Activated CD4-positive, alpha-beta T cell treated with anti-CD3 and anti-CD28 coated beads, Interleukin-10, Interleukin-2, amounts not matched to agents 100 ng/mL and 50 ng/mL, durations not matched to agents 16 hours and 8 hours (primary cell): ENCODE results near the gene TM4SF5.

ENCODE experiments used
- DNase-seq: peaks from one replicate; pipeline ENCODE4 v3.0.0-alpha.2; 2020

TM4SF5 gene

DNA sequence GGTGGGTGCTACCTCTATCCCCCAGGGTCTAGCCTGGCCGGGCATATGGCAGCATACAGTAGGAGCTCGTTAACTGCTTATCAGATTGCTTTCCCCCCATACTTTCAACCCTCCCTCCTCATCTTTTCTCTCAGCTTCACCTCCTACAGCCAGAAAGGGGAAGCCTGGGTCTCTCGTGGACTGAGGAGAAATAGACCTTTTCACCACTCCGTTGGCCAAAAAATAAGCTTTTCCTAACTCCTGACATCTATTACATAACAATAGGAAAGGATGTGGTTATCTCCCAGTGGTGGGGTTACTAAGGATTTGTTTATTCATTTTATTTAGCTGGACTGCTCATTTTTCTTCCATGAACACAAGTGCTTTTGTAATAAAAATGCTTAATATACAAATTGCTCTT lies 23.0 kb upstream of the TM4SF5 start:
- no peak for DNase-seq

DNA sequence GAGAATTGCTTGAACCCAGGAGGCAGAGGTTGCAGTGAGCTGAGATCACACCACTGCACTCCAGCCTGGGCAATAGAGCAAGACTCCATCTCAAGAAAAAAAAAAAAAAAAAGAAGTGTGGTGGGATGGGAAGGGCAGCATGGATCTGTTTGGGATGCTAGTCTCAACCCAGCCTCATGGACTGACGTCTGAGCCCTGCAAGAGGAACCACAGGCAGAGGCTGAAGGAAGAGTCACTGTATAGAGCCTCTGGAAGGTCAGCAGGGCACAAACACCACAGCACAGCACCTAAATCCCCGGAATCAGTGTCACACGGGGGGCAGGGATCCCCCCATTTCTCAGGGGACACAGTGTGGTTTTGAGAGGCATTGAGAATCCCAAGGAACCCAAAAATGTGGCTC lies 21.1 kb upstream of the TM4SF5 start:
- DNase-seq: no peak

DNA sequence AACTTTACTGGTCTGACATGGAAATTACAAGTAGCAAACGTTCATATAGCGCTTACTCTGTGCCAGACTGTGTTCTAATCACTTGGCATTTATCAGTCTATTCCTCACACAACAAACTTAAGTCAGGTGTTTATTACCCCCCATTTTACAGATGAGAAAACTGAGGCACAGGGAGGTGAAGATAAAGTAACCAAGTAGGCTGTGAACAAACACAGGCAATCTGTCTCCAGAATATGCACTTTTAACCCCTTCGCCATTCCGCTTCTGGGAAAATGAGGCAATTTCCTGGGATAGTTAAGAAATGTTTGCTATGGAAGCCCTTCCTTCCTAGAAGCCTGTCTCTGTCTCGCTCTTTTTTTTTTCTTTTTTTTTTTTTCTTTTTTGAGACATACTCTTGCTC lies 19.8 kb upstream of the TM4SF5 start:
- no peak for DNase-seq

DNA sequence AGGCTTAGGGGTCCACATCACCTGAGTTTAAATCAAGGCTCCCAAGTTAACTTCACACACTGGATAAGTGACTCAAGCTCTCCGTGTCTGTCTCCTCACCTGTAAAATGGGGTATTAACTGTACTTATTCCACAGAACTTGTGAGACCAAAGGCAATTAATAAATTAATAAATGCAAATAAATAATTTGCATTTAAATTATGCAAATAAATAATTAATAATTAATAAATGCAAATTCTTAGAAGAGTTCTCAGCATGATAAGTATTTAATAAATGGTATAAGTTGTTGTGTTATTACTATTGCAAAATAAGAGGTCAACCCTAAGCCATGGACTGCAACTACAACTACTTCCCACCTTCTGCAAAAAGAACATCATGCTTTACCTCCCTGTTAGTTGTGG lies 18.3 kb upstream of the TM4SF5 start:
- DNase-seq: no peak

DNA sequence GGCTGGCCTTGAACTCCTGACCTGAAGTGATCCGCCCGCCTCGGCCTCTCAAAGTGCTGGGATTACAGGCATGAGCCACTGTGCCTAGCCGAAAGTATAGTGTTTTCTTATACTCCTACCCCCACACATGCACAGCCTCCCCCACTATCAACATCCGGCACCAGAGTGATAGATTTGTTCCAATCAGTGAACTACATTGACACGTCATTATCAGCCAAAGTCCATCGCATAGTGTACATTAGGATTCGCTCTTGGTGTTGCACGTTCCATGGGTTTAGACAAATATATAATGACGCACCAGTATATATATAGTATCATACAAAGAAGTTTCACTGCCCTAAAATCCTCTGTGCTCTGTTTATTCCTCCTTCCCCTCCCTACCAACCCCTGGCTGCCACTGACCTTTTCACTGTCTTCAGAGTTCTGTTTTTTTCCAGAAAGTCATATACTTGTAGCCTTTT lies 11.9 kb upstream of the TM4SF5 start:
- DNase-seq: no peak

DNA sequence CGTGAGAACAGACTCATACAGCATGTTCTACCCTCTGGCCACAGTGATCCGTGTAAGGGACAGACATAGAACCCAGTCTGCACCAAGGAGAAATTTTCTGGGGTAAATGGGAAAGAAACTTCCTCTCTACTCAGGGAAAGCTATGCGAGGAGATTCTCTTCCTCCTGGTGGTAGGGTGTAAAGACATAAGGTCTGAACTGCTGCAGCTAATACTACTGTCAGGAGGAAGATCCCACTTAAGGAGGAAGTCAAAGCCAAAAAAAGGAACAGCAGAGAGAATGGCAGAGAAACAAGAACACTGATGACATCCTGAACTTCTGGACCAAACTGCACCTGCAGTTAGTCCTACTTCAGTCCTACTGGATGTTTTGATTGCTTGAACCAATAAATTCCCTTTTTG lies 7.1 kb upstream of the TM4SF5 start:
- no peak for DNase-seq

DNA sequence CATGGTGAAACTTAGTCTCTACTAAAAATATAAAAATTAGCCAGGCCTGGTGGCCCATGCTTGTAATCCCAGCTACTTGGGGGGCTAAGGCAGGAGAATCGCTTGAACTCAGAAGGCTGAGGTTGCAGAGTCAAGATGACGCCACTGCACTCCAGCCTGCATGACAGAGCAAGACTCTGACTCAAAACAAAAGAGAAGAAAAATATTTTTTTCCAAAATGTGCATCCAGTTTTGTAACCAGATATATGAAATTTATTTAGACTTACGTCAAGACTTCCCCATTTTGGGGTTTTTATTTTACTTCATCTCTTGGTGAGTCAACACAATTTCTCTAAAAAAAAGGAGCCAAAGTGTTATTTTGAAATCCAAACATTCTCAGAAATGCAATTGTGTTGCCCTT lies 5.5 kb upstream of the TM4SF5 start:
- DNase-seq: no peak

DNA sequence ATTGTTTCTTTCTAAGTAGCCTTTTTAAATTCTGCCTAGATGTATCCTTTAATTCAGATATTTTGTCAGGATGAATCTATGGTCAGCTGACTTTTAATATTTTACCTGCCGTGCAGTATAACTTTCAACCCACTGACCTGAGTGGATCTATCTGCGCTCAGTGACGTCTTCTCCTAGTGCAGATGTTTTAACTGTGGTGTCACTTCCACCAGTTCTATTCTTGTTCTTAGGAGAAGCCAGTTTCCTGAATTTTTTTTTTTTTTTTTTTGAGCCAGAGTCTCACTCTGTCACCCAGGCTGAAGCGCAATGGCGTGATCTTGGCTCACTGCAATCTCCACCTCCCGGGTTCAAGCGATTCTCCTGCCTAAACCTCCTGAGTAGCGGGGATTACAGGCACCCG lies 5.0 kb upstream of the TM4SF5 start:
- DNase-seq: no peak

DNA sequence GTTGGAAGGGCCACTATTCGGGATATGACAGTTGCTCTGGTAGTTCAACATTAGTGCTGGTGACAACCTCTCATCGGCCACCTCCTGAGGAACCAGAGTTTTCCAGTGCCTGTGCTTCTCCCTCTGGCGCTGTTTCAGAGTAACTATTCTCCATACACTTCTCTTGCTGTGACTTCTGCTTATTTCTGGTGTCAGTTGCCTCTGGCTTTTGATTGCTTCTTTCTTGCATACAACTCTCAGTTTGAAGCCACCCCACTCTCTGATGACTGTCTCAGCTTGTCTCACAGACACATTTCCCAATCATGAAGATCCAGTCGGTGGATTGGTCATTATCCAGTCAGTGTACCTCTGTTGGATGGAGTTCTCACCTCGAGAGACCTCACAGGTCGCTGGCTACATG lies 3.4 kb upstream of the TM4SF5 start:
- no peak for DNase-seq

DNA sequence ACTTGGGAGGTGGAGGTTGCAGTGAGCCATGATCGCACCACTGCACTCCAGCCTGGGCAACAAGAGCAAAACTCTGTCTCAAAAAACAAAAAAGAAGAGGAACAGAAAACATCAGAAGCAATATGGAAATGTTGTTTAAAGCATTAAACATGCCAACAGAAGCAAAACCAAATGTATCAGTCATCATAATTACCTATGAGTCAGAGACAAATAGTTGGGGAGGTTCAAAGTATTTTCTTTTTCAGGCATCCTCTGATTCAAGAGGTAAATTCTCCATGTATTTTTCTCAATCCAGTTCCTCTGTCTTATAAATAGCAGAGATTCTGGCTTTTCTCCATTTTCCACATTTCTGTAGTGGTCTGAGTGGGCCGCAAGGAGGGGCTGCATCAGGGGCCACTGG lies 2.1 kb upstream of the TM4SF5 start:
- DNase-seq: no peak

DNA sequence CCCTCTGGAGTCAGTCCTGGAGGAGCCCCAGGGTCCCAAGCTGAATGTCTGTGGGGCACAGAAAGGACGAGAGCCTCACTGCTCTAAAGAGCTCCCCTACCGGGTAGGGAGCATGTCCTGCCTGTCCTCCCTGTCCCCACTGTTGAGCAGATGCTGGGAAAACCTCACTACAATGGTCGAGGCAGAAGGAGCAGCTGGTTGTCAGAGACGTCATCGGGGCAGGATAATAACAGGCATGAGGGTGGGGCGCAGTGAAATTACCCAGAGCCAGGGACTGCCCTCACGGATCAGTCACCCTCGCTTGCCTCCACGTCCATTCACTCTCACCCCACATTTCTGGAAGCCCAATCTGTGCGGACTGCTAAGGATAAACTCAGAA lies 538 bp downstream of the TM4SF5 start:
- no peak for DNase-seq

DNA sequence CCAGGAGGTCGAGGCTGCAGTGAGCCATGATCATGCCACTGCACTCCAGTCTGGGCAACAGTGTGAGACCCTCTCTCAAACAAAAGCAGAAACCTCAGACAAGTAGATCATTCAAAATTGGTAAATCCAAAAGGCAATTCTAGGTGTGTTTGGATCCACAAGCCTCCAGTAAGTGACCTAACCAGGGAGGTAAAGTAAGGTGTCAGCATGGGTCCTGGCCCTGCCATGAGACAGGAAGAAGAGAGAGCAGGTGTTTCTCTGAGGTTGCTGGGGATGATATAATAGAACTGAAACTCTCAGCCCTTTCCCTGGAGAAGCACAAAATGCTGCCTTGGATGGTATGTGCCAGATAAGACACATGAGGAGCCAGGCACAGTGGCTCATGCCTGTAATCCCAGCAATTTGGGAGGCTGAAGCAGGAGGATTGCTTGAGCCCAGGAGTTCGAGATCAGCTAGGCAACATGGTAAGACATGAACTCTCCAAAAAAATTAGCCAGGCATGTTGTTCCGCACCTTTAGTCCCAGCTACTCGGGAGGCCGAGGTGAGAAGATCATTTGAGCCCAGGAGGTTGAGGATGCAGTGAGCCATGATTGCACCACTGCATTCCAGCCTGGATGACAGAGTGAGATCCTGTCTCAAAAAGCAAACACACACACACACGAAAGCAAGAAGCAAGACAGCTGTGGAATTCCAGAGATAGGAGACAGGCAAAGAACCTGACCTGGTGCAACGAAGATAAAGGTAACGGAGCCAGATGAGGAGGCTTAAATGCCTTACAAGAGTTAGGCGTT lies 6.5 kb downstream of the TM4SF5 start:
- DNase-seq: no peak

DNA sequence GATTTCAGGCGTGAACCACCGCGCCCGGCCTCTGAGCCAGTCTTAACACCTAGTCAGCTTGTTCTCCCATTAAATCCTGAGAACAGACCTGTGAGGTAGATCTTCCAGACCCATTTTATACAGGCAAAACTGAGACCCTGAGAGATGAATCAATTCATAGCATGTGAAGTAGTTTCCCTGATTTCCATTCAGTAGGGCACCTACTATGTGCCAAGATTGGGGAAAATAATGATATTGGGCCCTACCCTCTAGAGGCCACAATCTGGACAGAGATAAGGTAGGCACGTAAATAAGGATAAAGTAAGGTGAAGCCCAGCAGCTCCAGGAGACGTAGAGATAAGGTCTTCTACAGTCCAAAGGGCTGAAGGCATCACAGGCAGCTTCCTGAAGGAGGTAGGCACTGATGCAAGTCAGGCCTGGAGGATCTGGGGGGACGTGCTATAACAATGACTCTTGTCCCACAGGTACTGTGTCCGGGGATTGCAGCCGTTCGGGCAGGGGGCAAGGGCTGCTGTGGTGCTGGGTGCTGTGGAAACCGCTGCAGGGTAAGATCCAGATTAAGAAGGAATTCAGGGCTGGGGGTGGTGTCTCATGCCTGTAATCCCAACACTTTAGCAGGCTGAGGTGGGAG lies 8.8 kb downstream of the TM4SF5 start:
- no peak for DNase-seq

DNA sequence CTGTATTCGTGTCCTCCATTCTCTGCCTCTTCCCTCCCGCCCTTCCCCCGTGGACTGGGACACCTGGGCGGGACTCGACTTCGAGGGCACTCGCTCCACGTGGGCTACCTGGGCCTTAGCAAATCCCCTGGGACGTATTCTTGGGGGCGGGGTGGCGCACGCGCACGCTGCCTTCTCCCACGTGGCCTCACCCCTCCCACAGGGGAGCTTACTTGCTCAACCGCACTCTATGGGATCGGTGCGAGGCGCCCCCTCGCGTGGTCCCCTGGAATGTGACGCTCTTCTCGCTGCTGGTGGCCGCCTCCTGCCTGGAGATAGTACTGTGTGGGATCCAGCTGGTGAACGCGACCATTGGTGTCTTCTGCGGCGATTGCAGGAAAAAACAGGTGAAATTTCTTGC lies 11.0 kb downstream of the TM4SF5 start:
- peak; percentile 15 for DNase-seq

DNA sequence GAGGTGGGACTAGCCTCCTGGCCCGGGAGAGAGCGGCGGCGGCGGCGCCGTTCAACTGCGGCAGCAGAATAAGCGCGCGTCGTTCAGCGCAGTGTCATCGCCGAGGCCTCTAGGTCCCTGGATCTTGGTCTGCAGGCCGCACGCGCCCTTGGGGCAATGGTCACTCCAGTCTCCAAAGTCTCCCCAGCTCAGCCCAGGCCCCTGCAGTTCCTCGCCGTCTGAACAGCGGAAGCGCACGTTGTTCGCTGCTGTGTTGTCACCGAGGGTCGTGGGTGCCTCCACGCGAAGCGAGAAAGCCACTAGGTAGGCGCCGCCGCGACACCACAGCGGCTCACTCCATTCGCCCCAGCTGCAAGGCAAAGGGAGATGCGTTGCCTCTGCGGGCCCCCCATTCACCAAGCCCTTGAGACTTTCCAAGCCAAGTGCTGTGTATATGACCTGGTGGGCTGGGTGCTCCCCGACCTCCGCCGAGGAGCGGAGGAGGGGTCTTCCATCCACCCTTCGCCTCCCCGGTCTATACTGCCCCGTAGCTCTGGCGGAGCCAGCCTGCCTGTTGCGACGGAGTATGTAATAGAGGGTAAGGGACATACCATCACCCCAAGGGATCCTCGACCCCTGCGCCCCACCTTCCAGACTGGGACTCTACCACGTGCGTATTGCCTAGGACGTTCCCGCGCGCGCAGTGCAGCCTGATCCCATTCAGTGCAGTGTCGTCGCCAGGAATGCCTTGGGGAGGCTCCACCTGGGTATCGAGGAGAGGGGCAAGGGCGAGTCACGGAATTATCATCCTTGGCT lies 13.8 kb downstream of the TM4SF5 start:
- no peak for DNase-seq

DNA sequence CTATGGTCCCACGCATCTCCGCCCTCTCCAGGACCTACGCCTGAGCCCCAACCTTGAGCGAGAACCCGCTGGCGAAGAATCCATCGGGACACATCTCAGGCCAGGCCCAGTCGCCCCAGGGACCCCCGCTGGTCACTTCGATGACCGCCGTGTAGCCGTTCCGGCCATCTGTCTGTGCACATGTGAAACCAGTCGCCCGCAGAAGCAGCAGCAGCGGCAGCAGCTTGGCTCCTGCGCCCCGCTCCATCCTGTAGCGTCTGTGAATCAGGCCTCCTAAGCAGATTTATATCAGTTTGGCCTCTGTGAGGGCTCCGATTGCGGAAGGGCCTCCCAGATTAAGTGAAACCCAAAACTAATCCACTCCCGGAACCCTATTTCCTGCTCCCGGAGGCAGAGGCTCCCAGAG lies 14.4 kb downstream of the TM4SF5 start, which contains the start of gene VMO1:
Gene VMO1, minus strand, starts transcription at position 259 of the 406 bp plus-strand sequence. Its CDS starts 12 bp downstream, at position 247.
- peak; percentile 16 for DNase-seq

DNA sequence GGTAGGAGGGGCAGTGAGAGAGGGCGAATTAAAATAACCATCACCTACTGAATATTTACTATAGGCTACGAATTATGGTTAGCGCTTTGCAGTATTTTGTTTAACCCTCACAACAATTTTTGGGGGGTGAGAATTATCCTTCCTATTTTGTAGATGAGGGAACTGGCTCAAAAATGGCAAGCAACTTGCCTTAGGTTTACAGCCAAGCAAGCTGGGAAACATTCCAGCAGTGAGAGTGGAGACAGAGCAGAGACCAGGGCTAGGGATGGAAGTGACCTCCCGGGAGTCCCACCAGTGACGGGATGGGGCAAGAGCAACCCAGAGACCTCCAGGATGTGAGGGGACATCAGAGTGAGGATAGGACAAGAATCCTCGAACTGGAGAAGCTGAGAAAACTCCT lies 14.8 kb downstream of the TM4SF5 start:
- no peak for DNase-seq

DNA sequence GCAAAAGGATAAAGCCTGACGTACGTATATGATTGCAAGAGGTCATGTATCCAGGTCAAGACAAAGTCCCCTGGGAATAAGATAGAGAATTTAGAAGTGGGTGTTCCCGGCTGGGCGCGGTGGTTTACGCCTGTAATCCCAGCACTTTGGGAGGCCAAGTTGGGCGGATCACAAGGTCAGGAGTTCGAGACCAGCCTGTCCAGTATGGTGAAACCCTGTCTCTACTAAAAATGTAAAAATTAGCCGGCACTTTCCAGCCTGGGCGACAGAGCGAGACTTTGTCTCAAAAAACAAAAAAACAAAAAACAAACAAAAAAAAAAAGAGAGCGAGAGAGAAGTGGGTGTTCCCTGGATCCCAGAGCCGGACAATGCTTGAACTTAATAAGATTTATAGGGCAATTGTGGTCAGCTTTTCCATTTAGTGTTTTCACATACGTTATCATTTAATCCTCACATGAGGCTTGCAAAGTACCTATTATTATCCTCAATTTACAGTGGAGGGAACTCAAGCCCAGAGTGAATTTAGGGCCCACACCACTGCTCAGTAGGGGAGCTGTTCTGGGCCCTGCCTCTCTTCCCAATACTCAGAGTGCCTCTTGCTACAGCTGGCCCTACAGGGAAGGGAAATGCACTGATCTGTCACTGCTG lies 16.6 kb downstream of the TM4SF5 start:
- DNase-seq: no peak

DNA sequence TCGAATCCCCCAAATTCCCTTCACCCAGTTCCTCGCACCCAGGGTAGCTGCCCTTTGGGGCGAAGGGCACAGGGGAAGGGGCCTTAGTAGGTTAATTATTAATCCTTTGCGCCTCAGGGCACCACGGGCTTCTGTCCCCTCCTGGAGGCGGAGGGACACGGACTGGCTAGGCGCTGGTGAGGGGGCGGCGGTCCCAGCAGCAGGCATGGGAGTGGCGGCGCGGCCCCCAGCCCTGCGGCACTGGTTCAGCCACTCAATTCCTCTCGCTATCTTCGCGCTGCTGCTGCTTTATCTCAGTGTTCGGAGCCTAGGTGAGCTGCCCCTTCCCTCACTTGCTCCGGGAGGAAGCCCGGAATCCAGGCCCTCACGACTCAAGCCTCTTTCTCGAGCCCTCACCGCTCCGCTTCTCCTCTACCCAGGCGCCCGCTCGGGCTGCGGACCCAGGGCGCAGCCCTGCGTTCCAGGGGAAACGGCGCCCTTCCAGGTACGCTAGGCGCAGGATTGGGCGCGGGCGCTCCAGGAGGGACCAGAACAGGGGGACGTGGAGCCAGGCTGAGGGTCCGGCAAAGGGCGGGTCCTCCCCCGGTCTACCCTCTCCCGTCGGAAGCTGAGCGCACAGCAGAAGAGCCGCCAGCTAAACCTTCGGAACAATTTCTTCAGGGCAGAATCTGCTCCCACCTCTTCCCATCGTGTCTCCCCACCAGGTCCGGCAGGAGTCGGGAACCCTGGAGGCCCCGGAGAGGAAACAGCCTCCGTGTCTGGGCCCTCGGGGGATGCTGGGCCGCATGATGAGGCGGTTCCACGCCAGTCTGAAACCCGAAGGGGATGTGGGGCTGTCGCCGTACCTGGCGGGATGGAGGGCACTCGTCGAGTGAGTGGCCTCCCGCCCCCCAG lies 17.4 kb downstream of the TM4SF5 start, which contains the start of gene GLTPD2:
Gene GLTPD2, plus strand, starts transcription at position 158 of the 894 bp plus-strand sequence. Its CDS starts 48 bp downstream, at position 206.
- DNase-seq: no peak

DNA sequence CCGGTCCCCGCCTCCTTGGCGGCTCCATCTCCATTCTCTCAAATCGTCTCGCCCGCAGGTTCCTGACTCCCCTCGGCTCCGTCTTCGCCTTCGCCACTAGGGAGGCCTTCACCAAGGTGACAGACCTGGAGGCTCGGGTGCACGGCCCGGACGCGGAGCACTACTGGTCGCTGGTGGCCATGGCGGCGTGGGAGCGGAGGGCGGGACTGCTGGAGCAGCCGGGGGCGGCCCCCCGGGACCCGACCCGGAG lies 17.9 kb downstream of the TM4SF5 start:
- DNase-seq: no peak

DNA sequence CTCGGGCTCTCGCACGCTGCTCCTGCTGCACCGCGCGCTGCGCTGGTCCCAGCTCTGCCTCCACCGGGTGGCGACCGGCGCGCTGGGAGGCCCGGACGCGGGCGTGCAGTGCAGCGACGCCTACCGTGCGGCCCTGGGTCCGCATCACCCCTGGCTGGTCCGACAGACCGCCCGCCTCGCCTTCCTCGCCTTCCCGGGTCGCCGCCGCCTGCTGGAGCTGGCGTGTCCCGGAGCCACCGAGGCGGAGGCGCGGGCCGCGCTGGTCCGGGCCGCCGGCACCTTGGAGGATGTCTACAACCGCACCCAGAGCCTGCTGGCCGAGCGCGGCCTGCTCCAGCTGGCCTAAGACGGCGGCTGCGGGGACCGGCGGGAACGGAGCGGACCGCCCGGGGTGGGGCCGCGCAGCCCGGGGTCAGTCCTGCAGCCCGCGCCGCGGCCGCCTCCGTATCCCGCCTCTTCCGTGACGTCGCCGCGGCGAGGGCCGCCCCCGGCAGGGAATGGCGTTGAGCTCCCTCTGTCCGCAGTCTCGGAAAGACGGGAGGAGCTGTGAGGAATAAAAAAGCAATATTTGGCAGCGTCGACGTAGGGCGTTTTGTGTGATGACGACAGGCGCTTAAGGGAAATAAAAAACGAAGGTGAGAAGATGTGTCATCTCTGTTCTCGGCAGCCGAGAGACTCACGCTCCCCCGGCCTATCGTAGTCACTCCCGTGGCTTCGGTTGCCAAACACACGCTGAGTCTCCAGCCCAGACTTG lies 18.4 kb downstream of the TM4SF5 start:
- peak; percentile 90 for DNase-seq

DNA sequence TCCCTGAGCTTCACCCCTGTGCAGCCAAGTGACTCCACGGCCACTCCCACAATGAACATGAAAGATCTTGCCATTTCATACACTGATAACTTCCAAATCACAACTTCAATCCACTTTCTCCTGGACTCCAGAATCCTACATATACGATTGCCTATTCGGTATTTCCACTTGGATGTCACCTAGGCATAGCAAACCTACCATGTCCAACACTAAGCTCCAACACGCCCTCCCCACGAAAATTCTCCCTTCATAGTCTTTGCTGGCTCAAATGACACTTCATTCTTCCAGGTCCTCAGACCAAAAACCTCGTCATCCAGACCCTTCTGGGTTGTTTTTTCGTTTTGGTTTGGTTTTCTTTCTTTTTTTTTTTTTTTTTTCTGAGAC lies 19.0 kb downstream of the TM4SF5 start:
- DNase-seq: no peak
